GM19043 (cell line): Measurements from ENCODE around the gene PRH1.

Source experiments
- ATAC-seq: cut with Tn5 transposase; IDR thresholded peaks from one replicate; pipeline ENCODE4 v1.9.1; 2021; ENCODE audit warnings: low read depth; ENCODE audit not compliant: unreplicated experiment

Gene PRH1

GRCh38 chr12:10847744-10848143, 36.3 kb downstream of the PRH1 start:
- no peak for ATAC-seq

GRCh38 chr12:10842862-10843261, 41.2 kb downstream of the PRH1 start:
- no peak for ATAC-seq

- no peak for ATAC-seq
These were observed 45.6 kb downstream of the PRH1 start for GRCh38 chr12:10838461-10838860.
